Measurements from ENCODE around the gene TSPEAR.
"Not testable (repeated sequence)": the region's sequence is repeated elsewhere in the genome, so short reads cannot be mapped to it uniquely, and the experiment has no call there.

The TSPEAR gene

DNA sequence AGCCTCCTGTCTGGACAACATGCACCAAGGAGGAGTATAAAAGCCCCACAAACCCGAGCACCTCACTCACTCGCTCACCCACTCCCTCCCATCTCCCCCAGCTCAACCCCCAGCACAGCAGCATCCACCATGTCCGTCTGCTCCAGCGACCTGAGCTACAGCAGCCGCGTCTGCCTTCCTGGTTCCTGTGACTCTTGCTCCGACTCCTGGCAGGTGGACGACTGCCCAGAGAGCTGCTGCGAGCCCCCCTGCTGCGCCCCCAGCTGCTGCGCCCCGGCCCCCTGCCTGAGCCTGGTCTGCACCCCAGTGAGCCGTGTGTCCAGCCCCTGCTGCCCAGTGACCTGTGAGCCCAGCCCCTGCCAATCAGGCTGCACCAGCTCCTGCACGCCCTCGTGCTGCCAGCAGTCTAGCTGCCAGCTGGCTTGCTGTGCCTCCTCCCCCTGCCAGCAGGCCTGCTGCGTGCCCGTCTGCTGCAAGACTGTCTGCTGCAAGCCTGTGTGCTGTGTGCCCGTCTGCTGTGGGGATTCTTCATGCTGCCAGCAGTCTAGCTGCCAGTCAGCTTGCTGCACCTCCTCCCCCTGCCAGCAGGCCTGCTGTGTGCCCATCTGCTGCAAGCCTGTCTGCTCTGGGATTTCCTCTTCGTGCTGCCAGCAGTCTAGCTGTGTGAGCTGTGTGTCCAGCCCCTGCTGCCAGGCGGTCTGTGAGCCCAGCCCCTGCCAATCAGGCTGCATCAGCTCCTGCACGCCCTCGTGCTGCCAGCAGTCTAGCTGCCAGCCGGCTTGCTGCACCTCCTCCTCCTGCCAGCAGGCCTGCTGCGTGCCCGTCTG, 137.5 kb downstream of the TSPEAR start, which contains the start of gene KRTAP10-4:
KRTAP10-4 (plus strand) TSS at position 100 of the 827 bp plus-strand sequence; CDS start at position 130, 30 bp downstream.
- not testable (repeated sequence) for DNase-seq

- DNase-seq = peak in 2 of 56 donors; percentile 11 to 23
Observed at GRCh38 chr21:44572959-44573583, 138.3 kb downstream of the TSPEAR start.

DNA sequence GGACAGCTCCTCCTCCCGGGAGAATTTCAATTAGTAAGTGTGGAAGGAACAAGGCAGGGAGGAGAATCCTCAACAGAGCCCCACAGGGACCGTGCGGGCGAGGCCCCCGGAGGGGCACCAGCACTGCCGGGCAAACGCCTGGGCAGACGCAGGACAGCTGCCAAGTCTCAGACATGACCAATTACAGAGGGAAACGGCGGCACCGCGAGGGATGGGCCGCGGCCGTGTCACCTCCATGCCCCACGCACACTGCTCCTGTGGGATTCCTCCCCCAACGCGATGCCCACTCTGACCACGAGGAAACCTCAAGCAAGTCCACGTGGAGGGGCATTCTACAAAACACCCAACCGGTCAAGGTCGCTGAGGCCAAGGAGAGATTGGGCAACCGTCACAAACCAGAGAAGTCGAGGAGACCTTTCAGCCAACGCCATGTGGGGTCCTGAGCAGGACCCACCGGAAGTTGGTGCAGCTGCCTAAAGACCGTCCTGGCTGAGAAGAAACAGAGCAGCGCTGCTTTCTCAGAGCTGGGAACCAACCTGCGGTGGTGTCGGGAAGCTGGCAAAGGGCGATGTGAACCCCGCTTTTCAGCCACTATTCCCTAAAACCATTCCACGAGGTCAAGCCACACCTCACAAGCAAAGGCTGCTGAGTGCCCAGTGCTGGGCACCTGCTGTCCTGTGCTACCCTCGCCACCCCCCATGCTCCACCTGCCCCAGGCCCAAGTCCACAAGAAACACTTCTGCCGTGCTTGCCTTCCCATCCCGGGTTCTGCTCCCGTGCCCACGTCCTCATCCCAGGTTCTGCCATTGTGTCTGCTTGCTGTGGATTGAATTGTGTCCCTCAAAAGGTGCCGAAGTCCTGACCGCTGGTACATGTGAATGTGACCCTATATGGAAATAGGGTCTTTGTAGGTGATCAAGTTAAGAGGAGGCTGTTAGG, 139.3 kb downstream of the TSPEAR start:
- DNase-seq = no peak

DNA sequence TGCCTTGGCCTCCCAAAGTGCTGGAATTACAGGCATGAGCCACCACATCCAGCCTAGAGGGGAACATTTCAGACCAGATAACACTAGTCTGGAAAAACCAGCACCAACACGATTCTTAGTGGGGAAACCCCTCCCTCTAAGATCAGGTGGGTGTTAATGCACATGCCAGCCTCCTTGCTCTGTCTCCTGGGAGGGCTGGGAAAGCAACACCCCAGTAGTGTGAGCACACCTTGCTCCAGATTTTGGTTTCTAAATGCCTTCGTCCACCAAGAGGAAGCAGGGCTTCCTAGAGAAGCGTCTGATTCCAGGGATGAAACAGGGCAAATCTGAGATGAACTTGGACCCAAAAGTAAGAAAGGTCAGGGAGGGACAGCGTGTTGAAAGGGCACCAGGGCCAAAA, 140.1 kb downstream of the TSPEAR start:
- DNase-seq = no peak

- DNase-seq = no peak
Observed at GRCh38 chr21:44569861-44570517, 141.4 kb downstream of the TSPEAR start.

DNA sequence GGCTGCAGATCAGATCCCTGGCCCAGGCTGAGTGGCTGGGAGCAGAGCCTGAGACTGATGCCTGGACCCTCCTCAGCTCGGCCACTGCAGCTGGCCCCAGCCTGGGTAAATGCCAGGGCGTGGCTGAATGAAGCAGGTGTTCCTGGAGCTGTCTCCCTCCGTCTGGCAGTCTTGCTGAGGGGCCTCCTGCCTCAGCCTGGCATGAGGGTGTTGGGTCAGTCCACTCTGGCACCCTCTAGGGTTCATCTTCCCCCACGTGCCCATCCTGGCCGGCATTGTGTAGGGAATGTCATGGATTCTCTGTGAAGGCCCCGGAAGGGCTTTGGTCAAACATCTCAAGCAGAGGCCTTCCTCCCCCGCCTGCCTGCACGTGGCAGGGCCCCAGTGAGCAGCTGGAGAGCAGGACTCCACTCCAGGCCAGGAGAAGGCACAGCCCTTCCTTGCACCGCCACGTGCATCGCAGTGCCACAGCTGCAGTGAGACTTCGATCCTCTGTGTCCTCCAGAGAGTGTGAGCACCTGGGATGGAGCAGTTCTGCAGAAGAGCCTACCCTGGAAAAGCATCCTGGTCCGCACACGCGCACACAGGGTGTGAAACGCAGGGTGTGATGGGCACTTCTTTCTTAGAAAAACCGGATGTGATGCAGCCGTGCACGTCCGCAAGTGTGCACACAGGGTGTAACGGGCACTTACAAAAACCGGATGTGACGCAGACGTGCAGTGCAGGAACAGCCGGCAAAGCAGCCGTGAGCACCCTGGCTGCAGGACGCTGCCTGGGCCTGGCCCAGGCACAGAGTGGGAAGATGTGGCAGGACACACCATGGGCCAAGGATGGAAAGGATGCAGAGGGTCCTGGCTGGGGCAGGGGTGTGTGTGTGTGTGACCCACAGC, 142.5 kb downstream of the TSPEAR start:
- no peak for DNase-seq

DNA sequence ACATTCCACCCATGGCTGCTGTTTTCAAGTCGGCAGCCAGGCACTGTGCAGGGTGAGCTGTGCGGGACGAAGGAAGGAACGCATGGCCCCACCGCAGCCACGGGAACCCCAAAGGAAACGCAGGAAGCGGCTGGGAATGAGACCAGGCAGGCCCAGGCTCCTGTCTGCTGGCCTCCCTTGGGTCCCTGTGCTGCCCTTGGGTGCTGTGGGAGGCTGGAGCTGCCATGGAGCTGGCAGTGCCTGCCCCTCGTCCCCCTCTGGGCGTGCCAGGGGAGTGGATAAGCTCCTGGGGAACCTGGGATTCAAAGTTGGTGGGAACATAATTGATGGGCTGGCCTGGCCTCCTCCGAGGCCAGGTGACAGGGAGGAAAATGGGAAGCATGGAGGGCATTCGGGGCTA, 143.1 kb downstream of the TSPEAR start:
- no peak for DNase-seq

GRCh38 chr21:44567481-44568171, 143.7 kb downstream of the TSPEAR start:
- DNase-seq = no peak

DNA sequence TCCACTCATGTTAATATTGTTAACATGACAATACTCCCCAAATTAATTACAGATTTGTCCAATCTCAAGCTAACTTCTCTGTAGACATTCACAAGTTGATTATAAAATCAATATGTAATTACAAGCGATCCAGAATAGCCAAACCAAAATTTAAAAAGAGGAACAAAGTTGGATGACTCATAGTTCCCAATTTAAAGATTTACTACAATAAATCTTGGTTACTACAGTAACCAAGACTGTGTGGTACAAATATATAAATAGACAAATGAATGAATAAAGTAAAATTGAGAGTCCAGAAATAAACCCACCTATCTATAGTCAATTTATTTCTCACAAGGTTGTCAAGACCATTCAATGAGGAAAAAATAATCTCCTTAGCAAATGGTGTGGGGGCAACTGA, 145.0 kb downstream of the TSPEAR start:
- no peak for DNase-seq

DNA sequence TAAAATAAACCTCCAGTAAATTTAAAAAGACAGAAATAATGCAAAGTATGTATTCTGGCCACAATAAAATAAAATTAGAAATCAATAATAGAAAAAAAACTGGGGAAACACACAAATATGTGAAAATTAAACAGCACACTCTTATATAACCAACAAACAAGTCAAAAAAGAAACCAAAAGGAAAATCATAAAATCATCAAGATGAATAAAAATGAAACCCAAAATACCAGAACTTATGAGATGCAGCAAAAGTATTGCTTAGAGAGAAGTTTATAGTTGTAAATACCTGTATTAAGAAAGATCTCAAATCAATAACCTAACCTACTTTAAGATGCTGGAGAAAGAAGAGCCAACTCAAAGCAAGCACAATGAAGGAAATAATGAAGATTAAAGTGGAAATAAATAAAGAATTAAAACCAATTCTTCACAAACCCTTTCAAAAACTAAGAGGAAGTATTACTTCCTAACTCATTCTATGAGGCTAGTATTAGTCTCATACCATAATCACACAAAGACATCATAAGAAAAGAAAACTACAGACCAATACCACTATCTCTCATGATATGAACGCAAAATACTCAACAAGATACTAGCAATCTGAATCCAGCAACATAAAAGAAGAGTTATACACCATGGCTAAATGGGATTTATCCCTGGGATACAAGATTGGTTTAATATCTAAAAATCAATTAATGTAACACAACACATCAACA, 146.3 kb downstream of the TSPEAR start:
- no peak for DNase-seq

DNA sequence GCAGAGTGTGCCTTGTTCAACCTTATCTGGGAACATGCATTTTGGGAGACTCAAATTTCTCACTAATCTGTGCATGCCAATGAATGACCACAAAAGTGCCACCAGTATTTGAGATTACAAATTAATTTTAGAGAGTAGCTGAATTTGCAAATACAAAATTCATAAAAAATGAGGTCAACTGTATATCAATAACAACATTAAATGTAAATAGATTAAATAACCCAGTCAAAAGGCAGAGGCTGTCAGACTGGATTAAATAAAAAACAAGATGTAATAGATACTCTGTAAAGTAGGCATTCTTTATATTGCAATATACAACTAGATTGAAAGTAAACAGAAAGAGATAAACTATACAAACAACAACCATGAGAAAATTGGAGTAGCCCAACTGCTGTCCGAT, 147.3 kb downstream of the TSPEAR start:
- DNase-seq = no peak

GRCh38 chr21:44558695-44559094, 152.7 kb downstream of the TSPEAR start, which contains the start of gene KRTAP10-3:
Gene KRTAP10-3 (minus strand): TSS chr21:44558795. CDS start chr21:44558715, 80 bp downstream.
- no peak for DNase-seq

DNA sequence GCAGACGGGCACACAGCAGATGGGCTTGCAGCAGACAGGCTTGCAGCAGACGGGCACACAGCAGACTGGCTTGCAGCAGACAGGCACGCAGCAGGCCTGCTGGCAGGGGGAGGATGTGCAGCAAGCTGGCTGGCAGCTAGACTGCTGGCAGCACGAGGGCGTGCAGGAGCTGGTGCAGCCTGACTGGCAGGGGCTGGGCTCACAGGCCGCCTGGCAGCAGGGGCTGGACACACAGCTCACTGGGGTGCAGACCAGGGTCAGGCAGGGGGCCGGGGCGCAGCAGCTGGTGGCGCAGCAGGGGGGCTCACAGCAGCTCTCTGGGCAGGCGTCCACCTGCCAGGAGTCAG, 153.1 kb downstream of the TSPEAR start:
- DNase-seq = not testable (repeated sequence)

GRCh38 chr21:44557491-44558328, 153.7 kb downstream of the TSPEAR start:
- no peak for DNase-seq

- no peak for DNase-seq
Observed at GRCh38 chr21:44556879-44557278, 154.5 kb downstream of the TSPEAR start.

DNA sequence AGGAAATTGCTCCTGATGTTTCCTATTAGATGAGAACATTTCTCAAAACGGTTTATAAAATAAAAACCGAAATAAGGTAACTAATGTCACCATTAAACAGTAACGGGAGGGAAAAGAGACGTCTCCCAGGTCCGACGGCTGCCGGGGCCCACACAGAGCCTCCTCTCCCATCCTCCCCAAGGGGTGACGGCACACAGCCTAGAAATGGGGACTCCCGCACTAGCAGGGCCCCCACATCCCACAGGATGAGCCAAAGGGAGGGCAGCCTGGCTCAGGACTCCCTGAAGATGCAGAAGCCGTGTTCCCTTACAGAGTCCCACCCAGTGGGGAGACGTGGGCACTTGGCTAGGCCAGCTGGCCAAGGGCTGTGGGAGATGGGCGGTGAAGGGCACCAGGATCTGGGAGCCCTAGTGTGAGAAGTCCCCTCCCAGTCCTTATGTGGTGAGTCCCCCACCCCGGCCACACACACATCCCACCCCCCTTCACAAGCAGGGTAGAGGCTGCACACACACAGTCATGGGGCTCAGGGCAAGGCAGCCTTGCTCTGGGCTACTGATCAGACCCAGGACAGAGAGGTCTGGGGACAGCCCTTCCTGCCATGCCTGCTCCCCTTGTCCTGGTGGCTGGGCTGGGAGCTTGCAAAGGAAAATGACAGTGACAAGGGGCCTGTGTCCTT, 156.0 kb downstream of the TSPEAR start:
- DNase-seq = no peak

DNA sequence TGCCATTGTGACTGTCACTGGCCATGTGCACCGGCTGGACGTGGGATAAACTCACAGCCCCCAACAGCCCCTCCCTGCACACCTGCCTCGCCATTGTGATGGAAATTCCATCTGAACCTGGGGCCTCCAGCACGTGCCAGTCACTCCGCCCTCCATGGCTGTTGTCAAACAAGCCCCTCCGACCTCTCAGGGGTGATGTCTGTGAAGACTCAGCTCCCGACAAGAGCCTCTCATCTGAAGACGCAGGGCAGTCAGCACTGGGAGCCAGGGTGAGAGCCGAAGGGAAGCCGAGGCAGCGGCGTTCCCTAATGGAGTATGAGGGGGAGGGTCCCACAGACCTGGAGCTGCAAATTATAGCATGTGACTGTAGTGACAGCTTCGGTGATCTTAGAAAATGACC, 158.7 kb downstream of the TSPEAR start:
- no peak for DNase-seq

Data from amygdala (tissue), 56 donors.